ENCODE results near the gene GALNT2.

GRCh38 chr1:230287674-230288315, 220.8 kb downstream of the GALNT2 start:
- TF ChIP-seq ZNF687 (IDR thresholded peaks at IDR 0.05) (no peak), TBL1XR1 (IDR thresholded peaks at IDR 0.05; ENCODE audit: low read depth, low read length) (no peak), STAT1 (conservative IDR thresholded peaks at IDR 0.05) (no peak), ESRRA (IDR thresholded peaks at IDR 0.05; ENCODE audit: low read length) (no peak), EZH2 (IDR thresholded peaks at IDR 0.05; ENCODE audit: borderline replicate concordance, control insufficient read depth, low read depth, low read length) (no peak), YY1 (IDR thresholded peaks at IDR 0.05; ENCODE audit: low read depth, low read length) (no peak)
- TF ChIP-seq, protein P1, sequence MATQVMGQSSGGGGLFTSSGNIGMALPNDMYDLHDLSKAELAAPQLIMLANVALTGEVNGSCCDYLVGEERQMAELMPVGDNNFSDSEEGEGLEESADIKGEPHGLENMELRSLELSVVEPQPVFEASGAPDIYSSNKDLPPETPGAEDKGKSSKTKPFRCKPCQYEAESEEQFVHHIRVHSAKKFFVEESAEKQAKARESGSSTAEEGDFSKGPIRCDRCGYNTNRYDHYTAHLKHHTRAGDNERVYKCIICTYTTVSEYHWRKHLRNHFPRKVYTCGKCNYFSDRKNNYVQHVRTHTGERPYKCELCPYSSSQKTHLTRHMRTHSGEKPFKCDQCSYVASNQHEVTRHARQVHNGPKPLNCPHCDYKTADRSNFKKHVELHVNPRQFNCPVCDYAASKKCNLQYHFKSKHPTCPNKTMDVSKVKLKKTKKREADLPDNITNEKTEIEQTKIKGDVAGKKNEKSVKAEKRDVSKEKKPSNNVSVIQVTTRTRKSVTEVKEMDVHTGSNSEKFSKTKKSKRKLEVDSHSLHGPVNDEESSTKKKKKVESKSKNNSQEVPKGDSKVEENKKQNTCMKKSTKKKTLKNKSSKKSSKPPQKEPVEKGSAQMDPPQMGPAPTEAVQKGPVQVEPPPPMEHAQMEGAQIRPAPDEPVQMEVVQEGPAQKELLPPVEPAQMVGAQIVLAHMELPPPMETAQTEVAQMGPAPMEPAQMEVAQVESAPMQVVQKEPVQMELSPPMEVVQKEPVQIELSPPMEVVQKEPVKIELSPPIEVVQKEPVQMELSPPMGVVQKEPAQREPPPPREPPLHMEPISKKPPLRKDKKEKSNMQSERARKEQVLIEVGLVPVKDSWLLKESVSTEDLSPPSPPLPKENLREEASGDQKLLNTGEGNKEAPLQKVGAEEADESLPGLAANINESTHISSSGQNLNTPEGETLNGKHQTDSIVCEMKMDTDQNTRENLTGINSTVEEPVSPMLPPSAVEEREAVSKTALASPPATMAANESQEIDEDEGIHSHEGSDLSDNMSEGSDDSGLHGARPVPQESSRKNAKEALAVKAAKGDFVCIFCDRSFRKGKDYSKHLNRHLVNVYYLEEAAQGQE (IDR thresholded peaks at IDR 0.05; ENCODE audit: low read depth, low read length) = no peak
